H1 (cell line): ENCODE data around the gene COL6A2.

ENCODE experiments used
- HDAC2 ChIP-seq, 2 experiments: fragments of 300-600 bp in 1 of 2; sonication (generic) in 1 of 2; IDR thresholded peaks; 2 replicates each; pipeline ENCODE4 v1.6.1; 2011 to 2012; ENCODE audit warnings: low read depth in 2 of 2, low read length in 2 of 2, mild to moderate bottlenecking in 2 of 2, moderate library complexity in 2 of 2, borderline replicate concordance in 1 of 2, inconsistent platforms in 1 of 2
- JUN ChIP-seq: IDR thresholded peaks from 2 replicates; pipeline ENCODE4 v1.6.1; 2011; ENCODE audit warnings: low read depth, mild to moderate bottlenecking, improper control_type of control experiment, low read length
- ZNF274 ChIP-seq: IDR thresholded peaks from 2 replicates; pipeline ENCODE4 v1.7.0; 2012; ENCODE audit warnings: low read length, borderline replicate concordance; ENCODE audit errors: extremely low read depth
- TF ChIP-seq, protein P1 (sequence below), 3 experiments: IDR thresholded peaks; 1 replicate in 2 of 3; 2 replicates in 1 of 3; pipeline versions ENCODE4 v1.5.1 to v1.6.1; 2011; ENCODE audit warnings: low read length in 3 of 3, mild to moderate bottlenecking in 3 of 3, inconsistent platforms in 2 of 3, low read depth in 1 of 3, moderate library complexity in 1 of 3; ENCODE audit not compliant: insufficient read depth in 1 of 3; ENCODE audit errors: control extremely low read depth in 1 of 3
- TF ChIP-seq, protein P2 (sequence below): IDR thresholded peaks from 2 replicates; pipeline ENCODE4 v1.6.1; 2012; ENCODE audit warnings: inconsistent platforms

DNA sequence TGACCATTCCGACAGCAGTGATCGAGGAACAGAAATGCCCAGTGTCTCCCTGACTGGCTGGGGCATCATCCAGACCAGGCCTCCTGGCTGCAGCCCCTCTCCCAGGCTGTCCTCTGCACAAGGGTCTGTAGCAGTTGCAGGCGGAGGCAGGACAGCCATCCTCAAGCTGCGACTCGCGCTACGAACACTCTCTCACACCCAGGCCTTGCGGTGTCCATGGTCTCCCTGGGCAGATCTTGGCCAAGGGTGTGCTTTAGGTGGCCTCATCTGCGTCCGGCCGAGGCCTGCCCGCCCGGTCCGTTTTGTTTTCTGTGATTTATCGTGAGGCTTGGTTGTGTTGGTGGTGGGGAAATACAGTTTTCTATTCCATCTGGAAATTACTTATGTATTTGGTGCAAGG lies 41.8 kb downstream of the COL6A2 start:
- TF ChIP-seq ZNF274 (no peak), HDAC2 (IDR thresholded peaks at IDR 0.05; ENCODE audit: borderline replicate concordance in 1 of 2, low read depth in 2 of 2, low read length in 2 of 2) (no peak), JUN (no peak)
- TF ChIP-seq, protein P1, sequence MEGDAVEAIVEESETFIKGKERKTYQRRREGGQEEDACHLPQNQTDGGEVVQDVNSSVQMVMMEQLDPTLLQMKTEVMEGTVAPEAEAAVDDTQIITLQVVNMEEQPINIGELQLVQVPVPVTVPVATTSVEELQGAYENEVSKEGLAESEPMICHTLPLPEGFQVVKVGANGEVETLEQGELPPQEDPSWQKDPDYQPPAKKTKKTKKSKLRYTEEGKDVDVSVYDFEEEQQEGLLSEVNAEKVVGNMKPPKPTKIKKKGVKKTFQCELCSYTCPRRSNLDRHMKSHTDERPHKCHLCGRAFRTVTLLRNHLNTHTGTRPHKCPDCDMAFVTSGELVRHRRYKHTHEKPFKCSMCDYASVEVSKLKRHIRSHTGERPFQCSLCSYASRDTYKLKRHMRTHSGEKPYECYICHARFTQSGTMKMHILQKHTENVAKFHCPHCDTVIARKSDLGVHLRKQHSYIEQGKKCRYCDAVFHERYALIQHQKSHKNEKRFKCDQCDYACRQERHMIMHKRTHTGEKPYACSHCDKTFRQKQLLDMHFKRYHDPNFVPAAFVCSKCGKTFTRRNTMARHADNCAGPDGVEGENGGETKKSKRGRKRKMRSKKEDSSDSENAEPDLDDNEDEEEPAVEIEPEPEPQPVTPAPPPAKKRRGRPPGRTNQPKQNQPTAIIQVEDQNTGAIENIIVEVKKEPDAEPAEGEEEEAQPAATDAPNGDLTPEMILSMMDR (IDR thresholded peaks at IDR 0.05; ENCODE audit: control extremely low read depth in 1 of 3, insufficient read depth in 1 of 3, low read depth in 1 of 3, low read length in 3 of 3) = no peak
- TF ChIP-seq, protein P2, sequence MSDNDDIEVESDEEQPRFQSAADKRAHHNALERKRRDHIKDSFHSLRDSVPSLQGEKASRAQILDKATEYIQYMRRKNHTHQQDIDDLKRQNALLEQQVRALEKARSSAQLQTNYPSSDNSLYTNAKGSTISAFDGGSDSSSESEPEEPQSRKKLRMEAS = no peak
